NCI-H345 treated with DMSO at 0.1 percent for 48 hours (cell line): ENCODE results near the gene HSPA1A.
A peak's percentile ranks its signal among the peaks of the same experiment; 100 is the strongest.
"Not testable (repeated sequence)": the region's sequence is repeated elsewhere in the genome, so short reads cannot be mapped to it uniquely, and the experiment has no call there.

Experiments
- DNase-seq: peaks from one replicate; lab custom pipeline; 2025; ENCODE audit not compliant: unreplicated experiment; lab: John Stamatoyannopoulos, UW

HSPA1A gene

GRCh38 chr6:31808599-31808998, 6.7 kb upstream of the HSPA1A start:
- not testable (repeated sequence) for DNase-seq

GRCh38 chr6:31811645-31812044, 3.7 kb upstream of the HSPA1A start:
- no peak for DNase-seq

GRCh38 chr6:31813465-31813849, 1.9 kb upstream of the HSPA1A start:
- no peak for DNase-seq

- DNase-seq: peak; percentile 83
Observed at GRCh38 chr6:31814677-31815024, 692 bp upstream of the HSPA1A start.

- not testable (repeated sequence) for DNase-seq
Observed at GRCh38 chr6:31817133-31817928, 2.0 kb downstream of the HSPA1A start.

GRCh38 chr6:31817929-31818511, 2.7 kb downstream of the HSPA1A start:
- DNase-seq: not testable (repeated sequence)

- DNase-seq: no peak
Observed at GRCh38 chr6:31819871-31820299, 4.5 kb downstream of the HSPA1A start.

- DNase-seq: not testable (repeated sequence)
Observed at GRCh38 chr6:31820399-31820798, 5.1 kb downstream of the HSPA1A start.

GRCh38 chr6:31821301-31822035, 6.1 kb downstream of the HSPA1A start:
- no peak for DNase-seq

- DNase-seq: no peak
Observed at GRCh38 chr6:31822036-31822821, 6.9 kb downstream of the HSPA1A start.

- DNase-seq: not testable (repeated sequence)
Observed at GRCh38 chr6:31823592-31824196, 8.4 kb downstream of the HSPA1A start.

GRCh38 chr6:31825553-31825952, 10.2 kb downstream of the HSPA1A start:
- DNase-seq: no peak

- DNase-seq: no peak
Observed at GRCh38 chr6:31826793-31827285, 11.5 kb downstream of the HSPA1A start.

GRCh38 chr6:31827286-31828079, 12.1 kb downstream of the HSPA1A start, which contains the start of gene HSPA1B:
TSS of gene HSPA1B (plus strand) at chr6:31827738. CDS start at chr6:31827951, 213 bp downstream.
- DNase-seq: peak; percentile 84

GRCh38 chr6:31829633-31830283, 14.4 kb downstream of the HSPA1A start:
- no peak for DNase-seq

GRCh38 chr6:31830886-31831335, 15.6 kb downstream of the HSPA1A start:
- no peak for DNase-seq

GRCh38 chr6:31831350-31832215, 16.2 kb downstream of the HSPA1A start:
- no peak for DNase-seq
